Raji (cell line): Measurements from ENCODE around the gene CCDC71.

Experiments used
- POLR2A ChIP-seq: IDR thresholded peaks from 2 replicates; pipeline ENCODE4 v1.6.1; 2011; ENCODE audit warnings: low read depth, low read length, control low read depth; ENCODE audit not compliant: insufficient read depth

Gene CCDC71

DNA sequence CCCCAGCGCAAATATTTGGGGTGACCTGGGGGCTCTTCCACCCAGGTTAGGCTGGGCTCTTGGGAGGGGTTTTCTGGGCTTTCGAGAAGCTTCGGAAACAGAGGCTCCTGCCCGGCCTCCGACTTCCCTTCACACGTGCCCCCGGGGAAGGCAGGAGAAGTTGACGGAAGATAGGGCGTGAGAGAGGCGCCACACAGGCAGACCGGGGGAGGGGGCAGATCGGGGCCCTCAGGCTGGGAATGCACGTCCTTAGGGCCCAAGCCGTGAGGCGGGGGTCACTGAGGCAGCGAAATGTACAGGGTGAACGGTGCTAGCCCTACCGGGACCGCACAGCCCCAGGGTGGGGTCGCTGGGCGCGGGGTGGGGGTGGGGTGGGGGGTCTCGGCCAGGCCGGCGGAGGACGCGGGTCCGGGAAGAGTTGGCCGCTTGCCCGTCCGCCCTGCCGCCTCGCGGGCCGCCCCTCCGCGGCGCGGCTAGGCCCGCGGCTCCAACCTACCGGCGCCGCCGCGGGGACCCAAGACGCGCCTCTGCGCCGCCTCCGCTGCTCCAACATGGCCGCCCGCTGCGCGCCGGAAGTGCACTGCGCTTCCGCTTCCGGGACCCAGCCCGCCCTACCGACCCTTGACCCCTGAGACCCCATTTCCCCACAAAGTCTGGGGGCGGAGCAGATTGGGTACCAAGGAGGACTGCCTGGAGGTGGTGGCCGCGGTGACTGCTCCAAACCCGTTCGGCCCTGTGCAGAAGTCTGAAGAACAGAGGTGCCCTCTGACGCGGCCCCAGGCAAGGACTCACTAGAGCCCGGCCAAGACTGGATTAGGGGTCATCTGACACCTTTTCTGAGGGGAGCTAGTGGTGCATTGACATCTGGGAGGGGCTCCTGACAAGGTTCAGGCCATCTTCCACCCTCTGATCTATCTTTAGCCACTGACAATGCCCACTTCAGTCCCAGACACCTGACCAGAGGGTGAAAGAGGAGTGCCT lies at the start of gene CCDC71:
TSS of gene CCDC71 (minus strand) at position 561 of the 981 bp plus-strand sequence. CDS start 2,123 bp downstream, outside the sequence.
- TF ChIP-seq POLR2A: peak; percentile 72

GRCh38 chr3:49213998-49214397 lies 47.9 kb upstream of the CCDC71 start:
- no peak for TF ChIP-seq POLR2A

GRCh38 chr3:49213541-49213943 lies 47.4 kb upstream of the CCDC71 start:
- no peak for TF ChIP-seq POLR2A

GRCh38 chr3:49199900-49200281 lies 33.8 kb upstream of the CCDC71 start:
- no peak for TF ChIP-seq POLR2A

GRCh38 chr3:49199239-49199899 lies 33.2 kb upstream of the CCDC71 start:
- TF ChIP-seq POLR2A: no peak

DNA sequence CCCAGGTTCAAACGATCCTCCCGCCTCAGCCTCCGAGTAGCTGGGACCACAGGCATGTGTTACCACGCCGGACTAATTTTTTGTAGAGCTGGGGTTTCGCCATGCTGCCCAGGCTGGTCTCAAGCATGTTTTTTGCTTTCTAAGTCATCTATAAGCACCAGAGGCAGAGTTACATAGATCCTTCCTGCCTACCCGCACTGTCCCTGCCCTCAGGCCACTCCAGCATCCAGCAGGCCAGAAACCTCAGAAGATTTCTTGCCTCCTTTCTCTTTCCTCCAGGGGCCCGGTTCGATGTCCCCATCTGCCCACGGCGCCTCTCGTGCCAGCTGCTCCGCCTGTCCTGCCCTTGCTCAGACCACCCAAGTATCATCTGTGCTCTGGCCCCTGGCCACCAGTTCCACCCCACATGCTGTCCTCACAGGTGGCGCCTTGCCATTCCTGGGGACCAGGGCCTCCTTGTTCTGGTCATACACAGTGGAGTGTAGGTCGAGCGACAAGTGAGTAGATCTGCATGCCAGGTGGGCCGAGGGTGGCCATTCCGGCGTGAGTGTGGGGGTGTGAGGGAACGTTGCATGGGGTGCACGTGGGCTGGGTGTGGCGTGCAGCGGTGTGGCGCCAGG lies 32.6 kb upstream of the CCDC71 start:
- no peak for TF ChIP-seq POLR2A

DNA sequence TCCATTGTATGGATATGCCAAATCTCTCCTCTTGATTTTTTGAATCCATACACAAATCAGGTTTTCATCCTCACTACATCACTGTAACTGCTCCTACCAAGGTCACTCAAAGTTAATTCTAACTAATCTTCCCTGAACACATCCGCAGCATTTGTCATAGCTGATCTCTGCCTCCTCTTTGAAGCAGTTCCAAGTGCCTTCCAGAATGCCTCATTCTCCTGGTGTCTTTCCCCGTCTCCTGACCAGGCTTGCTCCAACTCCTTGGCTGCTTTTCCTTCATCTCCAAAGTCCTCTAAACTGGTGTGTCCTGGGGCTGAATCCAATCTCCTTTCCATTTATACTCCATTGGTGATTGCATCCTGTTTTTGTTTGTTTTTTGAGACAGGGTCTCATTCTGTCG lies 32.0 kb upstream of the CCDC71 start:
- TF ChIP-seq POLR2A: no peak

DNA sequence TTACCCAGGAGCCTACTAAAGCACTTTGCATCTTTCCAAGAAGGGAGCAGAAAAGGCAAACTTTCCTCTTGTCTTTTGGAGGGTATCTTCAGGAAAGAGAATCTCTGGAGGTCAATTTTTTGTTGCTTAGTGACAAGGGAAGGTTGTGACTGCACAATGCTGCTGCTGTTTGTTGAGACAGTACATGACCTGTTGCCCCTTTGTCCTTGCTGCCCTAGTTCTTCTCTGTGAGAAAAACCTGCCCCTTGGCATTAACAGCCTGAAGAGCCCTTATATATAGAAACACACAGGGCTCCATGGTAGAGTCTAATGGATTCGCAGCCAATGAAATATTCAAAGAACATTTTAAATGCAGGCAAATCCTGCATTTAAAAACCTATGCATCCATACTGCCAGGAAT lies 25.6 kb upstream of the CCDC71 start:
- no peak for TF ChIP-seq POLR2A

DNA sequence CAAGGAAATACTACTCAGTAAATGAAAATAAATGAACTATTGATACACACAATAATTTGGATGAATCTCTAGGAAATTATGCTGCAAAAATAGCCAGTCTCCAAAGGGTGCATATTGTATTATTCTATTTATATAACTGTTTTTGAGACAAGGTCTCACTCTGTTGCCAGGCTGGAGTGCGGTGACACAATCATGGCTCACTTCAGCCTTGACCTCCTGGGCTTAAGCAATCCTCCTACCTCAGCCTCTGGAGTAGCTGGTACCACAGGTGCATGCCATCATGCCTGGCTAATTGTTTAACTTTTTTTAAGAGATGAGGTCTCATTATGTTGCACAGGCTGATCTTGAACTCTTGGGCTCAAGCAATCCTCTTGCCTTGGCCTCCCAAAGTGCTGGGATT lies 17.7 kb upstream of the CCDC71 start:
- no peak for TF ChIP-seq POLR2A

DNA sequence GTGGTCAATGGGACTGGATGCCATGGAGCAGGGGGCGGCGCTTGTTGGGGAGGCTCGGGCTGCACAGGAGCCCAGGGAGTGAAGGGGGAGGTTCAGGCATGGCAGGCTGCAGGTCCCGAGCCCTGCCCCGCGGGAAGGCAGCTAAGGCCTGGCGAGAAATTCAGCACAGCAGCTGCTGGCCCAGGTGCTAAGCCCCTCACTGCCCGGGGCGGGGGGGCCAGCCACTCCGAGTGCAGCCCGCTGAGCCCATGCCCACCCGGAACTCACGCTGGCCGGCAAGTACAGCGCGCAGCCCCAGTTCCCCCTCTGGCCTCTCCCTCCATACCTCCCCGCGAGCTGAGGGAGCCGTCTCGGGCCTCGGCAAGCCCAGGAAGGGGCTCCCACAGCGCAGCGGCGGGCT lies 16.6 kb upstream of the CCDC71 start:
- TF ChIP-seq POLR2A: no peak

DNA sequence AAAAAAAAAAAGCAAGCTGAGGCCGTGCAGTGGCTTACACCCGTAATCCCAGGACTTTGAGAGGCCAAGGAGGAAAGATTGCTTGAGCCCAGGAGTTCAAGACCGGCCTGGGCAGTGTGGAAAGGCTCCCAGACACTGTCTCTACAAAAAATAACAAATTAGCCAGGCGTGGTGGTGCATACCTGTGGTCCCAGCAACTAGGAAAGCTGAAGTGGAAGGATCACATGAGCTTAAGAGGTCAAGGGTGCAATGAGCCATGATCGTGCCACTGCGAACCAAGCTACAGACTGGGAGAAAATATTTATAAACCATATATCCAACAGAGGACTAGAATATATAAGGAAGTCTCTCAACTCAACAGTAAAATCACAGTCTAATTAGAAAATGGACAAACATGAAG lies 15.2 kb upstream of the CCDC71 start:
- no peak for TF ChIP-seq POLR2A

- TF ChIP-seq POLR2A: no peak
These were observed 14.0 kb upstream of the CCDC71 start for GRCh38 chr3:49180116-49180515.

DNA sequence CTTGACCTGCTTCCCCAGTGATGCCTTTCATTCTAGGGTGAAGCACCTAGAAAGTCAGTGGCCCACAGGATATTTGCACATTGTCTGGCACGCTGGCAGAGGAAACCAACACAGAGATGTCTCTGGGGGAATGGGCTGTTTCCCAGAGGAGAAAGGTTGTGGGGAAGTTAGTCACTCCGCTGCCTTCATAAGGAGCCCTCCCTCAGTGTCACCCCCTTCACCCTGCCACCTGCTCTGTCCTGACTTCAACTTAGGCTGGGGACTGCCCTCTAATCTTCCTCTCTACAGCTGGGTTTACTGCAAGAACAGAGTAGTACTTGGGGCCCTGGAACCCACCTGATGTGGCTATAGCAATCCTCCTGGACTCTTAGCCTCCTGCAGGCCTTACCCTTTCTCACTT lies 10.9 kb upstream of the CCDC71 start:
- no peak for TF ChIP-seq POLR2A

- no peak for TF ChIP-seq POLR2A
These were observed 9.4 kb upstream of the CCDC71 start for GRCh38 chr3:49175530-49175929.

GRCh38 chr3:49174397-49174985 lies 8.4 kb upstream of the CCDC71 start:
- no peak for TF ChIP-seq POLR2A

DNA sequence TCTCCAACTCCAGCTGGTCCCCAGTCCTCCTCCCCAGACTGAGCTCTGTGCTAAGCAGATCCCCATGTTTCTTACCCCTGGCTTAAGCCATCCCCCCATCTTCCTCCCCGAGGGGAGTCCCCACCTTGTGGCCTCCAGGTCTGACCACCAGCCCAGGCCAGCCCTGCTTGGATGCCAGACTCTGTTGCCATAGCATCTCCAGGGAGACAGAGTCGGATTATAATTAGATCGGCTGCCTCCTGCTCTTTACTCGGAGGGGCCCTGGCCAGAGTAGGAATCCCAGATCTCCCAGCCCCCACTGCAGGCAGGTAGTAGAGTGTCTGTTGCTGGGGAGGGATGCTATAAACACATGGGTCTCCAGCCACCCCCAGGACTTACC lies 7.7 kb upstream of the CCDC71 start:
- TF ChIP-seq POLR2A: no peak

DNA sequence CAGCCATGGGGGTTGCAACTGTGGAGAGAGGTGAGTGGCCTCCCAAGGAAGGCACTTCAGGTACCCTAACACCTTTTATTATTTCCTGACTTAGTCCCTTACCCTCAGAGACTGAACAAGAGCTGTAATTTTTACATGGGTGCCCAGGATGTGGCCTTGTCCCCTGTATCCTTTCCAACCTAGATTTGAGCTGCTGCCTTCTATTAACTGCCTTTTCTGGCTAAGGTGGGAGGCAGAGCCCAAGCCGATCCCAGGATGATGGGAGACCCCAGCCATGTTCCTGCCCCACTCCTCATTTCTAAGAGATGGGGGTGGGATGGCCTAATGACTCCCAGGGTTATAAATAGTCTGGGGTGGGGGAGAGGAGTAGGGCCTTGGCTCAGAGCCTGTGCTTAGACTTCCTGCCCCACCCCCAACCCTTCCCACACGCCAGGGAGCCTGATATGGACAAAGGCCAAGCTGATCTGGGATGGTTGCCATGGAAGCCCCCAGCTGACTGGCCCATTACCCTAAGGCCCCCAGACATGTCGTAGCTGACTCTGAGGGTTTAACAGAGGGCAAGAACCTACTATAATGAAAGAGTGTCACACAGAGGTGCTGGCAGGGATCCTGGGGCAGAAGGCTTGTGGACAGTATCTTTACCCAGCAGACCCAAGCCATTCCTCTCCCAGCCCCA lies 7.1 kb upstream of the CCDC71 start:
- TF ChIP-seq POLR2A: no peak
